CD4-positive, alpha-beta T cell (primary cell): ENCODE results near the gene RNF222. TPM values are rescaled to one million over a fixed set of nuclear protein-coding genes. Genes with fewer than 3 reads are reported as not detected.

Experiments
- ATAC-seq: fragments of 200-7000 bp; cut with Tn5 transposase; one replicate; pipeline ENCODE4 v1.10.0; 2022; ENCODE audit warnings: mild to moderate bottlenecking; ENCODE audit not compliant: poor library complexity
- CTCF ChIA-PET: fragments of 350-600 bp; sonication (Branson Sonifier 250); formaldehyde crosslinking; loops from one replicate; lab custom pipeline; 2021; ENCODE audit warnings: antibody characterized with exemption, inconsistent platforms; lab: Charles Lee
- POLR2A ChIA-PET: fragments of 350-600 bp; sonication (Branson Sonifier 250); formaldehyde crosslinking; loops from one replicate; lab custom pipeline; 2021; ENCODE audit warnings: antibody characterized with exemption, inconsistent platforms; lab: Charles Lee
- DNase-seq, 14 experiments: peaks; one replicate each; pipeline ENCODE4 v3.0.0-alpha.2; 2013 to 2020; ENCODE audit warnings: mixed read lengths in 2 of 14
- H3K27ac ChIP-seq, 2 donors: one replicate each; pipeline versions ENCODE4 v1.5.1 to v1.7.0; 2013; ENCODE audit warnings: low read length in 2 of 2, low read depth in 1 of 2, mild to moderate bottlenecking in 1 of 2
- H3K27me3 ChIP-seq, 2 experiments: 1 replicate in 1 of 2; 2 replicates in 1 of 2; pipeline versions ENCODE4 v1.6.1 to v1.7.0; 2013; ENCODE audit warnings: low read length in 2 of 2, control low read depth in 1 of 2, mild to moderate bottlenecking in 1 of 2, moderate library complexity in 1 of 2; ENCODE audit not compliant: insufficient read depth in 2 of 2, control insufficient read depth in 1 of 2
- H3K36me3 ChIP-seq: one replicate; pipeline ENCODE4 v1.6.1; 2013; ENCODE audit warnings: low read length, control low read depth; ENCODE audit not compliant: insufficient read depth
- H3K4me1 ChIP-seq: one replicate; pipeline ENCODE4 v1.6.1; 2013; ENCODE audit warnings: low read length, control low read depth; ENCODE audit not compliant: insufficient read depth
- H3K4me3 ChIP-seq: one replicate; pipeline ENCODE4 v1.5.1; 2013; ENCODE audit warnings: mild to moderate bottlenecking, low read length, moderate library complexity
- H3K9me3 ChIP-seq, 2 experiments: 1 replicate in 1 of 2; 2 replicates in 1 of 2; pipeline versions ENCODE4 v1.6.1 to v1.7.0; 2013; ENCODE audit warnings: low read length in 2 of 2, mild to moderate bottlenecking in 2 of 2, control low read depth in 1 of 2, moderate library complexity in 1 of 2; ENCODE audit not compliant: control insufficient read depth in 1 of 2, insufficient read depth in 1 of 2
- H3K27ac Mint-ChIP-seq: one replicate; pipeline ENCODE4 v1.8.0; 2020; ENCODE audit warnings: mixed read lengths
- H3K27me3 Mint-ChIP-seq: one replicate; pipeline ENCODE4 v1.8.0; 2021; ENCODE audit warnings: mixed read lengths
- H3K36me3 Mint-ChIP-seq: one replicate; pipeline ENCODE4 v1.8.0; 2021; ENCODE audit warnings: low read depth, mixed read lengths
- H3K4me1 Mint-ChIP-seq: one replicate; pipeline ENCODE4 v1.8.0; 2021; ENCODE audit warnings: low read depth, mixed read lengths
- H3K4me3 Mint-ChIP-seq: one replicate; pipeline ENCODE4 v1.8.0; 2020; ENCODE audit warnings: mild to moderate bottlenecking, mixed read lengths
- H3K9me3 Mint-ChIP-seq: one replicate; pipeline ENCODE4 v1.8.0; 2020; ENCODE audit warnings: mixed read lengths
- CTCF ChIP-seq: fragments of 200-600 bp; IDR thresholded peaks from one replicate; pipeline ENCODE4 v1.8.0; 2022; ENCODE audit warnings: antibody characterized with exemption, mild to moderate bottlenecking
- intact Hi-C, 2 experiments: fragments of 100-400 bp; cut with DNase I in 1 of 2; cut with micrococcal nuclease in 1 of 2; formaldehyde crosslinking; loops; one replicate each; pipeline versions ENCODE4 v1.15.1 to v1.9.0; 2023 to 2025; cut with DNase I, micrococcal nuclease
- total RNA-seq, 174 experiments: library from RNA in 2 of 174; stranded (reverse) in 2 of 174; gene quantifications; one replicate each; pipeline ENCODE4 v1.2.3 and lab custom pipeline; 2021 to 2026

RNF222 gene
- total RNA-seq, 2 experiments from 2014 or later, result 1.2 TPM

DNA sequence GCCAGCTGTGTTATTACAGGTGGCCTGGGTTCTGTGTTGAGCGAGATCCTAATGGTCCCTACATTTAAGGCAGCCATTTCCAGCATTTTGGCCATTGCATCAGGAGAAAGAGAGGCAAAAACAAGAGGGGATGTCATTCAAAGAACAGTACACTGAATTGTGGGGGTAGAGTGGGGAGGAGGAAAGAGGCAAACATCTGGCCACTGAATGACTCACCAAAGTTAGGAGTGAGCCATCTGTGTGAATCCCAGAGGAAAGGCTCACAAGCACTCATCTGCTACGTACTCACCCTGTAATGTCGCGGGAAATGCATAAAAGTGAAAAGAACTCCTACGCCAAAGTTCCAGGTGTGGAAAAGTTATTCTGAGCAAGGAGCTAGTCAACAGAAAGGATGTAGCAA, 37.9 kb downstream of the RNF222 start:
- no peaks in the 10 kb centered on the region for H3K9me3 Mint-ChIP-seq
- no peak overlapping the region for H3K4me3 ChIP-seq
- ChIA-PET CTCF (no interaction called here), POLR2A (no interaction called here)
- no peaks in the 10 kb centered on the region for H3K36me3 ChIP-seq
- ATAC-seq (no peak), DNase-seq (no peak)
- no peaks in the 10 kb centered on the region for H3K36me3 Mint-ChIP-seq
- no peak overlapping the region for H3K27ac Mint-ChIP-seq
- no peaks in the 10 kb centered on the region for H3K9me3 ChIP-seq
- no peak overlapping the region for H3K4me3 Mint-ChIP-seq
- H3K27me3 ChIP-seq, result no peaks in the 10 kb centered on the region
- no peaks in the 10 kb centered on the region for H3K27me3 Mint-ChIP-seq
- intact Hi-C loops, result no loop called here
- H3K4me1 ChIP-seq, result no peaks in the 10 kb centered on the region
- H3K27ac ChIP-seq, result no peak overlapping the region
- H3K4me1 Mint-ChIP-seq, result peaks cover 19% of the 10 kb centered on the region
- no peak for TF ChIP-seq CTCF

GRCh38 chr17:8357910-8358309, 39.7 kb downstream of the RNF222 start:
- POLR2A ChIA-PET, result no interaction called here
- Histone ChIP-seq H3K4me3 (no peak overlapping the region), H3K36me3 (no peaks in the 10 kb centered on the region), H3K27ac (no peak overlapping the region), H3K9me3 (no peaks in the 10 kb centered on the region), H3K4me1 (no peaks in the 10 kb centered on the region), H3K27me3 (no peaks in the 10 kb centered on the region)
- intact Hi-C loops, result no loop called here
- Mint-ChIP-seq H3K9me3 (no peaks in the 10 kb centered on the region), H3K27me3 (no peaks in the 10 kb centered on the region), H3K4me3 (no peak overlapping the region), H3K36me3 (no peaks in the 10 kb centered on the region), H3K4me1 (peaks cover 19% of the 10 kb centered on the region), H3K27ac (no peak overlapping the region)
- CTCF ChIA-PET, result no interaction called here
- ATAC-seq (no peak), DNase-seq (no peak)
- TF ChIP-seq CTCF, result no peak

GRCh38 chr17:8354236-8354635, 43.4 kb downstream of the RNF222 start:
- Histone ChIP-seq H3K4me1 (no peaks in the 10 kb centered on the region), H3K27me3 (no peaks in the 10 kb centered on the region), H3K9me3 (no peaks in the 10 kb centered on the region), H3K27ac (no peak overlapping the region), H3K36me3 (no peaks in the 10 kb centered on the region), H3K4me3 (no peak overlapping the region)
- Mint-ChIP-seq H3K27ac (no peak overlapping the region), H3K4me3 (no peak overlapping the region), H3K27me3 (peaks cover 5% of the 10 kb centered on the region), H3K36me3 (no peaks in the 10 kb centered on the region), H3K9me3 (no peaks in the 10 kb centered on the region), H3K4me1 (peaks cover 1% of the 10 kb centered on the region)
- CTCF ChIA-PET, result no interaction called here
- TF ChIP-seq CTCF, result no peak
- DNase-seq, result no peak
- POLR2A ChIA-PET, result no interaction called here
- ATAC-seq, result no peak
- intact Hi-C loops, result no loop called here
